NCI-H1105 (cell line): ENCODE data around the gene BBLN.
A peak's percentile ranks its signal among the peaks of the same experiment; 100 is the strongest.
"Not testable (repeated sequence)": the region's sequence is repeated elsewhere in the genome, so short reads cannot be mapped to it uniquely, and the experiment has no call there.

Source experiments
- DNase-seq: peaks from one replicate; lab custom pipeline; 2025; lab: John Stamatoyannopoulos, UW

Gene BBLN

GRCh38 chr9:128124873-128125579 lies 35.0 kb upstream of the BBLN start:
- no peak for DNase-seq

GRCh38 chr9:128125580-128126354 lies 34.3 kb upstream of the BBLN start:
- no peak for DNase-seq

- peak; percentile 54 for DNase-seq
Measured at GRCh38 chr9:128127568-128127989, 32.5 kb upstream of the BBLN start, which contains the start of gene PTGES2. Gene PTGES2 (minus strand): TSS chr9:128127729. CDS start chr9:128127717, 12 bp downstream.

- peak; percentile 81 for DNase-seq
Measured at GRCh38 chr9:128127990-128128835, 31.9 kb upstream of the BBLN start.

- DNase-seq: no peak
Measured at GRCh38 chr9:128128836-128129590, 31.1 kb upstream of the BBLN start.

GRCh38 chr9:128129976-128130590 lies 30.0 kb upstream of the BBLN start:
- not testable (repeated sequence) for DNase-seq

GRCh38 chr9:128130651-128131050 lies 29.4 kb upstream of the BBLN start:
- DNase-seq: not testable (repeated sequence)

- DNase-seq: not testable (repeated sequence)
Measured at GRCh38 chr9:128131346-128131745, 28.7 kb upstream of the BBLN start.

GRCh38 chr9:128132139-128132538 lies 27.9 kb upstream of the BBLN start:
- DNase-seq: not testable (repeated sequence)

- not testable (repeated sequence) for DNase-seq
Measured at GRCh38 chr9:128135561-128135960, 24.5 kb upstream of the BBLN start.

GRCh38 chr9:128136816-128137793 lies 23.0 kb upstream of the BBLN start:
- DNase-seq: no peak

GRCh38 chr9:128138001-128138400 lies 22.1 kb upstream of the BBLN start:
- no peak for DNase-seq

GRCh38 chr9:128139621-128140020 lies 20.4 kb upstream of the BBLN start:
- DNase-seq: no peak

GRCh38 chr9:128141604-128142003 lies 18.5 kb upstream of the BBLN start:
- DNase-seq: no peak

GRCh38 chr9:128142061-128142460 lies 18.0 kb upstream of the BBLN start:
- no peak for DNase-seq

GRCh38 chr9:128142596-128142995 lies 17.5 kb upstream of the BBLN start:
- DNase-seq: no peak

GRCh38 chr9:128143525-128144238 lies 16.4 kb upstream of the BBLN start:
- DNase-seq: no peak

GRCh38 chr9:128144239-128145181 lies 15.6 kb upstream of the BBLN start:
- DNase-seq: no peak
